Type B pancreatic cell (in vitro differentiated cells): ENCODE measurements around the gene SEPTIN5. TPM values are rescaled to one million over a fixed set of nuclear protein-coding genes. Genes with fewer than 3 reads are reported as not detected.

Source experiments
- DNase-seq: peaks from one replicate; pipeline ENCODE4 v3.0.0; 2021; ENCODE audit warnings: mixed read lengths; ENCODE audit not compliant: unreplicated experiment; ENCODE audit errors: extremely low spot score
- H3K27ac Mint-ChIP-seq: 2 replicates; pipeline ENCODE4 v1.8.0; 2021; ENCODE audit warnings: mild to moderate bottlenecking, mixed read lengths
- H3K27me3 Mint-ChIP-seq: 2 replicates; pipeline ENCODE4 v1.8.0; 2021; ENCODE audit warnings: mixed read lengths
- H3K36me3 Mint-ChIP-seq: 2 replicates; pipeline ENCODE4 v1.8.0; 2021; ENCODE audit warnings: mixed read lengths
- H3K4me1 Mint-ChIP-seq: one replicate; pipeline ENCODE4 v1.8.0; 2021; ENCODE audit warnings: mixed read lengths; ENCODE audit not compliant: unreplicated experiment
- H3K4me3 Mint-ChIP-seq: 2 replicates; pipeline ENCODE4 v1.8.0; 2021; ENCODE audit warnings: mild to moderate bottlenecking, mixed read lengths
- H3K9me3 Mint-ChIP-seq: 2 replicates; pipeline ENCODE4 v1.8.0; 2021; ENCODE audit warnings: mixed read lengths
- CTCF ChIP-seq: fragments of 200-600 bp; sonication (generic); conservative IDR thresholded peaks from 2 replicates; pipeline ENCODE4 v1.5.0; 2021; ENCODE audit warnings: antibody characterized with exemption, mild to moderate bottlenecking
- total RNA-seq: library from RNA; stranded (reverse); gene quantifications from 2 replicates; pipeline ENCODE4 v1.2.1, GENCODE V29; 2021; ENCODE audit warnings: low replicate concordance

SEPTIN5 gene
- total RNA-seq, 1 donor from 2014 or later: 45.7 TPM

GRCh38 chr22:19707347-19708290, 6.7 kb upstream of the SEPTIN5 start:
- no peaks in the 10 kb centered on the region for H3K9me3 Mint-ChIP-seq
- DNase-seq: no peak
- no peaks in the 10 kb centered on the region for H3K4me1 Mint-ChIP-seq
- TF ChIP-seq CTCF: no peak
- H3K4me3 Mint-ChIP-seq: no peak overlapping the region
- H3K27me3 Mint-ChIP-seq: peaks cover 2% of the 10 kb centered on the region
- H3K27ac Mint-ChIP-seq: no peak overlapping the region
- no peaks in the 10 kb centered on the region for H3K36me3 Mint-ChIP-seq

GRCh38 chr22:19708321-19709011, 5.8 kb upstream of the SEPTIN5 start:
- H3K9me3 Mint-ChIP-seq: no peaks in the 10 kb centered on the region
- TF ChIP-seq CTCF: no peak
- H3K4me3 Mint-ChIP-seq: no peak overlapping the region
- no peaks in the 10 kb centered on the region for H3K36me3 Mint-ChIP-seq
- H3K27ac Mint-ChIP-seq: no peak overlapping the region
- no peak for DNase-seq
- H3K27me3 Mint-ChIP-seq: peaks cover 2% of the 10 kb centered on the region
- H3K4me1 Mint-ChIP-seq: no peaks in the 10 kb centered on the region

GRCh38 chr22:19709063-19709769, 5.1 kb upstream of the SEPTIN5 start:
- no peaks in the 10 kb centered on the region for H3K9me3 Mint-ChIP-seq
- no peaks in the 10 kb centered on the region for H3K4me1 Mint-ChIP-seq
- no peak for TF ChIP-seq CTCF
- no peak overlapping the region for H3K27ac Mint-ChIP-seq
- H3K4me3 Mint-ChIP-seq: no peak overlapping the region
- H3K27me3 Mint-ChIP-seq: peaks cover 2% of the 10 kb centered on the region
- H3K36me3 Mint-ChIP-seq: no peaks in the 10 kb centered on the region
- DNase-seq: no peak

GRCh38 chr22:19710020-19710768, 4.1 kb upstream of the SEPTIN5 start:
- no peaks in the 10 kb centered on the region for H3K9me3 Mint-ChIP-seq
- no peak for DNase-seq
- TF ChIP-seq CTCF: no peak
- H3K4me3 Mint-ChIP-seq: no peak overlapping the region
- no peak overlapping the region for H3K27ac Mint-ChIP-seq
- H3K36me3 Mint-ChIP-seq: no peaks in the 10 kb centered on the region
- no peaks in the 10 kb centered on the region for H3K4me1 Mint-ChIP-seq
- peaks cover 2% of the 10 kb centered on the region for H3K27me3 Mint-ChIP-seq

- no peak for DNase-seq
Observed at GRCh38 chr22:19710769-19711106, 3.6 kb upstream of the SEPTIN5 start.

More at GRCh38 chr22:19710769-19711106, 3.6 kb upstream of the SEPTIN5 start:
- H3K4me3 Mint-ChIP-seq: no peak overlapping the region
- H3K4me1 Mint-ChIP-seq: no peaks in the 10 kb centered on the region
- H3K27me3 Mint-ChIP-seq: peaks cover 2% of the 10 kb centered on the region
- H3K9me3 Mint-ChIP-seq: no peaks in the 10 kb centered on the region
- H3K36me3 Mint-ChIP-seq: no peaks in the 10 kb centered on the region
- H3K27ac Mint-ChIP-seq: no peak overlapping the region
- no peak for TF ChIP-seq CTCF
